GM23248 (cell line): ENCODE measurements around the gene BICDL2.

Experiments used
- EZH2 ChIP-seq: fragments of 200-600 bp; sonication (generic); IDR thresholded peaks from 2 replicates; pipeline ENCODE4 v1.6.1; 2018; ENCODE audit warnings: antibody characterized with exemption, mild to moderate bottlenecking; ENCODE audit not compliant: insufficient read depth, poor library complexity, severe bottlenecking
- EZH2phosphoT487 ChIP-seq: fragments of 200-600 bp; sonication (generic); IDR thresholded peaks from 2 replicates; pipeline ENCODE4 v1.6.1; 2018; ENCODE audit warnings: antibody characterized with exemption, moderate library complexity, mild to moderate bottlenecking, low read depth; ENCODE audit not compliant: insufficient read depth

- TF ChIP-seq EZH2phosphoT487 (no peak), EZH2 (no peak)
Observed at GRCh38 chr16:3057181-3058138, 20.7 kb upstream of the BICDL2 start.
